HepG2 (cell line): ENCODE results near the gene FSHR. TPM values are rescaled to one million over a fixed set of nuclear protein-coding genes. Genes with fewer than 3 reads are reported as not detected.

Experiments
- ATAC-seq: fragments of 200-7000 bp; cut with Tn5 transposase; 3 replicates; pipeline ENCODE4 v1.9.1; 2020; ENCODE audit warnings: mild to moderate bottlenecking, moderate library complexity
- BruUV-seq: library from RNA; stranded (reverse); fragments of 400-500 nt; replicated peaks from 2 replicates; lab custom pipeline; 2021; lab: Mats Ljungman, UMichigan
- CTCF ChIA-PET: fragments of 300-600 bp; formaldehyde crosslinking; extraction: SDS; loops from one replicate; lab custom pipeline; 2021; ENCODE audit warnings: low total read pairs, inconsistent platforms, low intra/inter-chr PET ratio; lab: Yijun Ruan, JAX
- POLR2A ChIA-PET: fragments of 350-600 bp; sonication (Branson Sonifier 250); formaldehyde crosslinking; loops from one replicate; lab custom pipeline; 2020; ENCODE audit warnings: antibody characterized with exemption, inconsistent platforms; lab: Yijun Ruan, JAX
- DNase-seq: peaks from one replicate; pipeline ENCODE4 v3.0.0-alpha.2; 2015; ENCODE audit warnings: low spot score
- FAIRE-seq: peaks from 3 replicates; lab custom pipeline; 2011; peaks lifted over from hg19 to GRCh38; lab: Jason Lieb, UNC
- H2AFZ ChIP-seq: one replicate; pipeline ENCODE4 v1.6.1; 2011; ENCODE audit warnings: low read length, inconsistent platforms
- H3K27ac ChIP-seq: fragments of 300-600 bp; 3 replicates; pipeline ENCODE4 v1.8.0; 2011; ENCODE audit warnings: mixed run types, mild to moderate bottlenecking, mixed read lengths, low read length, inconsistent platforms; ENCODE audit not compliant: insufficient read depth; ENCODE audit errors: extremely low read length
- H3K27me3 ChIP-seq, 2 experiments: fragments of 200-600 bp in 1 of 2; 2 replicates in 1 of 2; 3 replicates in 1 of 2; pipeline versions ENCODE4 v1.6.0 to v1.8.0; 2011; ENCODE audit warnings: low read length in 2 of 2, mild to moderate bottlenecking in 2 of 2, moderate library complexity in 2 of 2, inconsistent platforms in 1 of 2; ENCODE audit not compliant: insufficient read depth in 2 of 2, control insufficient read depth in 1 of 2
- H3K36me3 ChIP-seq, 2 experiments: fragments of 200-600 bp in 1 of 2; replicated peaks in 1 of 2; 2 replicates in 1 of 2; 3 replicates in 1 of 2; pipeline versions ENCODE4 v1.5.1 to v1.8.0; 2011; ENCODE audit warnings: low read length in 2 of 2, inconsistent platforms in 1 of 2; ENCODE audit not compliant: insufficient read depth in 2 of 2, control insufficient read depth in 1 of 2
- H3K4me1 ChIP-seq: 2 replicates; pipeline ENCODE4 v1.5.1; 2012; ENCODE audit warnings: low read length, inconsistent platforms; ENCODE audit not compliant: insufficient read depth
- H3K4me2 ChIP-seq: 2 replicates; pipeline ENCODE4 v1.6.0; 2011; ENCODE audit warnings: low read depth, low read length, inconsistent platforms
- H3K4me3 ChIP-seq, 3 experiments: fragments of 200-600 bp in 1 of 3; sonication (generic), shearing (Covaris generic) in 1 of 3; replicated peaks in 1 of 3; 2 replicates each; pipeline ENCODE4 v1.5.1; 2011 to 2016; ENCODE audit warnings: low read length in 3 of 3, inconsistent platforms in 2 of 3, low read depth in 2 of 3, mild to moderate bottlenecking in 2 of 3, control low read depth in 1 of 3, mixed read lengths in 1 of 3; ENCODE audit not compliant: insufficient read depth in 1 of 3
- H3K79me2 ChIP-seq: one replicate; pipeline ENCODE4 v1.6.1; 2011; ENCODE audit warnings: low read length, inconsistent platforms; ENCODE audit not compliant: insufficient read depth
- H3K9ac ChIP-seq: 2 replicates; pipeline ENCODE4 v1.6.0; 2011; ENCODE audit warnings: mild to moderate bottlenecking, low read depth, low read length, inconsistent platforms; ENCODE audit not compliant: insufficient read depth
- H3K9me3 ChIP-seq: 2 replicates; pipeline ENCODE4 v1.5.1; 2012; ENCODE audit warnings: mild to moderate bottlenecking, low read length
- H4K20me1 ChIP-seq: 2 replicates; pipeline ENCODE4 v1.6.0; 2011; ENCODE audit warnings: inconsistent platforms, mild to moderate bottlenecking, low read length, moderate library complexity; ENCODE audit not compliant: insufficient read depth
- BORCS8-MEF2B ChIP-seq: sonication (generic); formaldehyde crosslinking; IDR thresholded peaks from 2 replicates; pipeline ENCODE4 v1.8.0; 2022; ENCODE audit warnings: mild to moderate bottlenecking, missing genetic modification reagents
- CSRNP1 ChIP-seq: sonication (generic); formaldehyde crosslinking; IDR thresholded peaks from 2 replicates; pipeline ENCODE4 v1.8.1; 2023; ENCODE audit warnings: mild to moderate bottlenecking, missing genetic modification reagents
- ETS1 ChIP-seq: sonication (generic); formaldehyde crosslinking; IDR thresholded peaks from 2 replicates; pipeline ENCODE4 v1.4.0; 2020; ENCODE audit warnings: missing genetic modification reagents
- KDM3A ChIP-seq: IDR thresholded peaks from 2 replicates; pipeline ENCODE4 v1.6.1; 2018; ENCODE audit warnings: low read depth, missing compliant biosample characterization
- KLF9 ChIP-seq: IDR thresholded peaks from 2 replicates; pipeline ENCODE4 v1.6.1; 2016; ENCODE audit warnings: low read depth
- MXD1 ChIP-seq: sonication (generic); formaldehyde crosslinking; IDR thresholded peaks from 2 replicates; pipeline ENCODE4 v1.4.0; 2020; ENCODE audit warnings: mild to moderate bottlenecking, missing genetic modification reagents
- RCOR2 ChIP-seq: IDR thresholded peaks from 2 replicates; pipeline ENCODE4 v1.6.1; 2016; ENCODE audit warnings: missing biosample characterization, missing genetic modification reagents
- ZNF333 ChIP-seq: sonication (generic); formaldehyde crosslinking; IDR thresholded peaks from 2 replicates; pipeline ENCODE4 v1.4.0; 2020; ENCODE audit warnings: mild to moderate bottlenecking, missing genetic modification reagents, borderline replicate concordance
- WGBS: methylation state at CpG from one replicate; pipeline ENCODE4 v1.1.6; 2017; ENCODE audit warnings: low lambda C conversion rate; 5-methylcytosine and 5-hydroxymethylcytosine counted together
- in situ Hi-C: cut with HindIII; loops from 2 replicates; pipeline ENCODE4 v1.10.0; 2017; ENCODE audit warnings: low pct_unique_long_range_greater_than_20kb; ENCODE audit not compliant: extremely low pct_ligation_motif_present
- intact Hi-C: fragments of 100-400 bp; cut with micrococcal nuclease; formaldehyde crosslinking; loops from one replicate; pipeline ENCODE4 v1.10.0; 2022; ENCODE audit not compliant: unreplicated experiment
- polyA plus RNA-seq, 8 experiments: library from polyadenylated mRNA; depleted of rRNA in 3 of 8; stranded (reverse) in 7 of 8; unstranded in 1 of 8; fragments of >200 nt; fragmentation: Illumina TruSeq in 4 of 8; extraction: Trizol in 4 of 8; gene quantifications; 2 replicates each; pipeline versions ENCODE4 v1.2.1 to v1.2.3, GENCODE V29; 2011 to 2016; ENCODE audit warnings: low read depth in 4 of 8, missing spikeins in 1 of 8, mixed read lengths in 1 of 8; ENCODE audit not compliant: insufficient read depth in 1 of 8
- total RNA-seq, 5 experiments: library from RNA; depleted of rRNA; stranded (reverse); fragments of >200 nt; fragmentation: Illumina TruSeq; extraction: Trizol; gene quantifications; 2 replicates each; pipeline ENCODE4 v1.2.3, GENCODE V29; 2016; ENCODE audit warnings: low read depth in 1 of 5
- TF ChIP-seq, protein P1 (sequence below): sonication (generic); formaldehyde crosslinking; IDR thresholded peaks from 2 replicates; pipeline ENCODE4 v1.4.0; 2020; ENCODE audit warnings: missing genetic modification reagents, borderline replicate concordance
- TF ChIP-seq, protein P2 (sequence below): sonication (generic); formaldehyde crosslinking; IDR thresholded peaks from 2 replicates; pipeline ENCODE4 v1.8.0; 2022; ENCODE audit warnings: mild to moderate bottlenecking, missing genetic modification reagents; ENCODE audit not compliant: insufficient replicate concordance
- TF ChIP-seq, protein P3 (sequence below): sonication (generic); formaldehyde crosslinking; IDR thresholded peaks from 2 replicates; pipeline ENCODE4 v1.5.0; 2020; ENCODE audit warnings: missing genetic modification reagents

Gene FSHR
- total and polyA plus RNA-seq, 2 of the 13 experiments (the other 11 are each of a cell fraction or from before 2014, with no cell fraction given), result not detected

- Histone ChIP-seq H3K27me3 (peaks cover 0 to 5% of the 10 kb centered on the region in 2 experiments; a peak in 1 of 5 replicates), H3K4me1 (no peaks in the 10 kb centered on the region), H3K9ac (no peak overlapping the region), H3K27ac (no peak overlapping the region), H3K36me3 (no peaks in the 10 kb centered on the region), H4K20me1 (no peaks in the 10 kb centered on the region), H3K9me3 (no peaks in the 10 kb centered on the region), H3K4me2 (no peak overlapping the region), H3K79me2 (no peaks in the 10 kb centered on the region), H2AFZ (no peak overlapping the region), H3K4me3 (no peak overlapping the region)
- DNase-seq (no peak), ATAC-seq (no peak), FAIRE-seq (no peak)
- in situ Hi-C loops, result loop anchor here (10.0 kb wide), 1 partner anchor 1550 kb away; no protein-coding TSS in a partner anchor
- BruUV-seq, result no TSS peak
- WGBS, result 0% methylated on average over 1 of the region's 1 CpG
- TF ChIP-seq, protein P1, sequence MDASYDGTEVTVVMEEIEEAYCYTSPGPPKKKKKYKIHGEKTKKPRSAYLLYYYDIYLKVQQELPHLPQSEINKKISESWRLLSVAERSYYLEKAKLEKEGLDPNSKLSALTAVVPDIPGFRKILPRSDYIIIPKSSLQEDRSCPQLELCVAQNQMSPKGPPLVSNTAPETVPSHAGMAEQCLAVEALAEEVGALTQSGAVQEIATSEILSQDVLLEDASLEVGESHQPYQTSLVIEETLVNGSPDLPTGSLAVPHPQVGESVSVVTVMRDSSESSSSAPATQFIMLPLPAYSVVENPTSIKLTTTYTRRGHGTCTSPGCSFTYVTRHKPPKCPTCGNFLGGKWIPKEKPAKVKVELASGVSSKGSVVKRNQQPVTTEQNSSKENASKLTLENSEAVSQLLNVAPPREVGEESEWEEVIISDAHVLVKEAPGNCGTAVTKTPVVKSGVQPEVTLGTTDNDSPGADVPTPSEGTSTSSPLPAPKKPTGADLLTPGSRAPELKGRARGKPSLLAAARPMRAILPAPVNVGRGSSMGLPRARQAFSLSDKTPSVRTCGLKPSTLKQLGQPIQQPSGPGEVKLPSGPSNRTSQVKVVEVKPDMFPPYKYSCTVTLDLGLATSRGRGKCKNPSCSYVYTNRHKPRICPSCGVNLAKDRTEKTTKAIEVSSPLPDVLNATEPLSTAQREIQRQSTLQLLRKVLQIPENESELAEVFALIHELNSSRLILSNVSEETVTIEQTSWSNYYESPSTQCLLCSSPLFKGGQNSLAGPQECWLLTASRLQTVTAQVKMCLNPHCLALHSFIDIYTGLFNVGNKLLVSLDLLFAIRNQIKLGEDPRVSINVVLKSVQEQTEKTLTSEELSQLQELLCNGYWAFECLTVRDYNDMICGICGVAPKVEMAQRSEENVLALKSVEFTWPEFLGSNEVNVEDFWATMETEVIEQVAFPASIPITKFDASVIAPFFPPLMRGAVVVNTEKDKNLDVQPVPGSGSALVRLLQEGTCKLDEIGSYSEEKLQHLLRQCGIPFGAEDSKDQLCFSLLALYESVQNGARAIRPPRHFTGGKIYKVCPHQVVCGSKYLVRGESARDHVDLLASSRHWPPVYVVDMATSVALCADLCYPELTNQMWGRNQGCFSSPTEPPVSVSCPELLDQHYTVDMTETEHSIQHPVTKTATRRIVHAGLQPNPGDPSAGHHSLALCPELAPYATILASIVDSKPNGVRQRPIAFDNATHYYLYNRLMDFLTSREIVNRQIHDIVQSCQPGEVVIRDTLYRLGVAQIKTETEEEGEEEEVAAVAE (CRISPR knock-in tag), result no peak
- TF ChIP-seq, protein P2, sequence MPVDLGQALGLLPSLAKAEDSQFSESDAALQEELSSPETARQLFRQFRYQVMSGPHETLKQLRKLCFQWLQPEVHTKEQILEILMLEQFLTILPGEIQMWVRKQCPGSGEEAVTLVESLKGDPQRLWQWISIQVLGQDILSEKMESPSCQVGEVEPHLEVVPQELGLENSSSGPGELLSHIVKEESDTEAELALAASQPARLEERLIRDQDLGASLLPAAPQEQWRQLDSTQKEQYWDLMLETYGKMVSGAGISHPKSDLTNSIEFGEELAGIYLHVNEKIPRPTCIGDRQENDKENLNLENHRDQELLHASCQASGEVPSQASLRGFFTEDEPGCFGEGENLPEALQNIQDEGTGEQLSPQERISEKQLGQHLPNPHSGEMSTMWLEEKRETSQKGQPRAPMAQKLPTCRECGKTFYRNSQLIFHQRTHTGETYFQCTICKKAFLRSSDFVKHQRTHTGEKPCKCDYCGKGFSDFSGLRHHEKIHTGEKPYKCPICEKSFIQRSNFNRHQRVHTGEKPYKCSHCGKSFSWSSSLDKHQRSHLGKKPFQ (CRISPR knock-in tag), result no peak
- TF ChIP-seq, protein P3, sequence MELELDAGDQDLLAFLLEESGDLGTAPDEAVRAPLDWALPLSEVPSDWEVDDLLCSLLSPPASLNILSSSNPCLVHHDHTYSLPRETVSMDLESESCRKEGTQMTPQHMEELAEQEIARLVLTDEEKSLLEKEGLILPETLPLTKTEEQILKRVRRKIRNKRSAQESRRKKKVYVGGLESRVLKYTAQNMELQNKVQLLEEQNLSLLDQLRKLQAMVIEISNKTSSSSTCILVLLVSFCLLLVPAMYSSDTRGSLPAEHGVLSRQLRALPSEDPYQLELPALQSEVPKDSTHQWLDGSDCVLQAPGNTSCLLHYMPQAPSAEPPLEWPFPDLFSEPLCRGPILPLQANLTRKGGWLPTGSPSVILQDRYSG (CRISPR knock-in tag), result no peak
- TF ChIP-seq ZNF333 (CRISPR knock-in tag) (no peak), BORCS8-MEF2B (CRISPR knock-in tag) (no peak), RCOR2 (CRISPR knock-in tag) (no peak), KLF9 (no peak), CSRNP1 (CRISPR knock-in tag) (no peak), ETS1 (CRISPR knock-in tag) (no peak), MXD1 (no peak), KDM3A (CRISPR knock-in tag) (no peak)
- POLR2A ChIA-PET, result no interaction called here
- CTCF ChIA-PET, result no interaction called here
- intact Hi-C loops, result loop anchor here (5.0 kb wide), 2 partner anchors 342 to 827 kb away; no protein-coding TSS in a partner anchor
Measured at GRCh38 chr2:48944956-48945355, 209.4 kb downstream of the FSHR start.
